NCI-H510A (cell line): ENCODE measurements around the gene SCNN1A.

Experiments
- DNase-seq: peaks from one replicate; lab custom pipeline; 2025; lab: John Stamatoyannopoulos, UW

SCNN1A gene

DNA sequence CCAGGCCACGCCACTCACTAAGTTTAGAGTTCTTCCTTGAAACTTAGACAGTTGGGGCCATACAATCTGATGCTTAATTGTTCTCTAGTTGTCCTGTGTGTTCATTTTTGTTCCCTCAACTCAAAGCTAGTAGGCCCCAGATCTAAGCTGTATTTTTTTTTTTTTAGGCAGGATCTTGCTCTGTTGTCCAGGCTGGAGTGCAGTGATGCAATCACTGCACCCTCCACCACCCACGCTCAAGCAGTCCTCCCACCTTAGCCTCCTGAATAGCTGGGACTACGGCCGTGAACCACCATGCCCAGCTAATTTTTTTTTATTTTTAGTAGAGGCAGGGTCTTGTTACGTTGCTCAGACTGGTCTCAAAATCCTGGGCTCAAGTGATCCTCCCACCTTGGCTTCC lies 41.0 kb downstream of the SCNN1A start:
- no peak for DNase-seq

DNA sequence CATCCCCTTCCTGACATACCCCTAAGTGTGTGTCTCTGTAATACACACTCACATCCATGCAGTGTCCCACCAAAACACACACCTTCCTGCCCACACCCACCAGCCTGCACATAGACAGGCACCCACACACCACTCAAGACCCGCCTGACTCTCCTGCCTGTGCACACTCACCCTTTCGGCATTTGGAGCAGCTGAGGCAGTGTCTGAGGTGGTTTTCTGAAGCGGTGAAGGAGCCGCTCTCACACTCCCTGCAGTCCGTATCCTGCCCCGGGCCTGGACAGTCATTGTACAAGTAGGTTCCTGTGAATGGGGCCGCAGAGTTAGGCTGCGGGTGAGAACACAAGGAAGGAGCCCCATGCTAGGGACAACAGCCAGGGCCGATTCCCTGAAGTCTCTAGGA lies 41.8 kb downstream of the SCNN1A start:
- DNase-seq = no peak

DNA sequence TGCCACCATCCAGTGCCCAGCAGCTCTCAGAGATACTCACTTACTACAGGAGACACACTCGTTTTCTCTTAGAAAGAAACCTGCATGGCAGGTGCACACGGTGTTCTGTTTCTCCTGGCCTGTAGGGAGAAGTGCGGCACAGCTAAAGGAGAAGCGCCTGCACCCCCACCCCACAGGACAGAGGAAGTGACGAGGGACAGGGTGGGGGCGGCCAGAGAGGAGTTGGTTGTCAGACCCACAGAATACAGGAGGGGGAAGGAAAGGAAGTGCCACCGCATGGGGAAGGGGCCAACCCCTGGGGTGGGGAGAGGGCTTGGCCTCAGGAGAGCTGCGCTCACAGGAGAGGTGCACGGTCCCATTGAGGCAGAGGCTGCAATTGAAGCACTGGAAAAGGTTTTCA lies 42.3 kb downstream of the SCNN1A start:
- DNase-seq = no peak

DNA sequence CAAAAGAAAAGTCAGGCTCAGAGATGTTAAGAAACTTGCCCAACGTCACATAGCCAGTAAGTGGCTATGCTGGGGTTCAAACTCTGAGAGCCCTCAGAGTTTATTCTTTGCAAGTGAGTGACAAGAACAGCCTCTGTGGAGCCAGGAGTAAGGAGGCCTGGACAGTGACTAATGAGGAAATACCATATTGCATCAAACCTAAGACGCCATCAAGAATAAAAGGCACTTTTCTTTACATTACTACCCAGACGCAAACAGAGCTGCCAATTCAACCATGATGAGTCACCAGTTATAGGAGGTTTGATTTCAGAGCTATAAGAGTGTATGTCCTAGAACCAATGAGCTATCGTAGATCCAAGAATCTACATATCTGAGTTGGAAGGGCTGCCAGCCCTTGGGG lies 42.9 kb downstream of the SCNN1A start:
- DNase-seq = no peak

DNA sequence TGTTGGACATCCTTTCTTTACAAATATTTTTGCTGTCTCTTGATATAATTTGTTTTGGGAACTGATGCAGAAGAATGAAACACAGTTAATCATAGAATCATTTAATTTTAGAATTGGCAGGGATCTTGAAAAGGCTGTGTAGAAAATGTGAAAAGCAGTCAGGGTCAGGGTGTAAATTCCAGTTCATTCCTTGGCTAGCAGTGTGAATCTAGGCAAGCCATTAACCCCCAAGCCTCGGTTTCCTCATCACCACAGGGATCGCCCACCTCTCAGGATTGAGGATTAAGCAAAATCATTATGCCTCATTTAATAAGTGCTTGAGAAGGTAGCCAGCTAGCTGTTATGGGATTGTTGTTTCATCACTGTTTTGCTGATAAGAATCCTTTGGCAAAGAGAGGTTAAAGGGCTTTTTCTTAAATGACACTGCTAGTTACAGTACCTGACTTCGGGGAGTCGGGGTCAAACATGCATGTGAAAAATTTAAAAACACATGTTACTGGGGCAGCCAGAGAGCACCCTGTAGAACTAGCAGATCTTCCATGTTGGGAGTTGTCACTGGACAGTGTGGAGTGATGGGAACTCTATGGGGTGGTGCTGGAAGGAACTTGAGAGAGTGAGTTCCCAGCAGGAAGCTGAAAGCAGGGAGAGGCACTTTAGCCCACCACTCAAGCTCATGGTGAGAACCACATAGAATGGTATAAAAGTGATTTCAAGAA lies 44.2 kb downstream of the SCNN1A start:
- DNase-seq = no peak

DNA sequence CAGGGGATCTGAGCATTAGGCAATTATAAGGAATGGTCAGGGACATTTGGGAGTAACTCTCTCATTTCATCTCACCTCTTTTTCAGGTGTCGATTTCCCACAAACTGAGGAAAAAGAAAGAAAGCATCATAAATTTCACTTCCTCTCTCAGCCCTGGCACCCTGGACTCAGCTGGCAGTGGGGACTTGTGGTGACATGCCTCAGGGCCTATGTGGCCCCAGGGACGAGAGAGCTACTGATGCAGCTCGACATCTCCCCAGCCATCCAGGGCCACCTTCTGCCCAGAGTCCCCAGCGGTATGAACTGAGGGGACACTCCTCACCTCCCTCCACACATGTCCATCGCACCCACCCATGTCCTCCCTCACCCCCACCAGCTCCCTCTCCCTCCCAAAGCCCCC lies 45.2 kb downstream of the SCNN1A start:
- DNase-seq = no peak

DNA sequence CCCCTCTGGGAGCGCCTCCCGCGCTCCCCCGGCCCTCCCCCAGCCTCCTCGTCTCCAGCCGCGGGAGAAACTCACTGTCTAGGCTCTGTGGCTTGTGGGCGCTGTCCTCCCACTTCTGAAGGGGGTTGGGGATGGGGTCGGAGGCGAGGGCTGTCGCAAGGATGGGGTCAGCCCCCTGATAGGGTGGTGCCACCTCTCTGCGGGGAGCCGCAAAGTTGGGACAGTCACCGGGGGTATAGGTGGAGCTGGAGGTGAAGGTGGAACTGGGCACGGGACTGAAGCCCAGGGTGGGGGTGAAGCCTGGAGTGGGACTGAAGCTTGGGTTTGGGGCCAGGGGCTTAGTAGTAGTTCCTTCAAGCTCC lies 45.7 kb downstream of the SCNN1A start:
- no peak for DNase-seq

DNA sequence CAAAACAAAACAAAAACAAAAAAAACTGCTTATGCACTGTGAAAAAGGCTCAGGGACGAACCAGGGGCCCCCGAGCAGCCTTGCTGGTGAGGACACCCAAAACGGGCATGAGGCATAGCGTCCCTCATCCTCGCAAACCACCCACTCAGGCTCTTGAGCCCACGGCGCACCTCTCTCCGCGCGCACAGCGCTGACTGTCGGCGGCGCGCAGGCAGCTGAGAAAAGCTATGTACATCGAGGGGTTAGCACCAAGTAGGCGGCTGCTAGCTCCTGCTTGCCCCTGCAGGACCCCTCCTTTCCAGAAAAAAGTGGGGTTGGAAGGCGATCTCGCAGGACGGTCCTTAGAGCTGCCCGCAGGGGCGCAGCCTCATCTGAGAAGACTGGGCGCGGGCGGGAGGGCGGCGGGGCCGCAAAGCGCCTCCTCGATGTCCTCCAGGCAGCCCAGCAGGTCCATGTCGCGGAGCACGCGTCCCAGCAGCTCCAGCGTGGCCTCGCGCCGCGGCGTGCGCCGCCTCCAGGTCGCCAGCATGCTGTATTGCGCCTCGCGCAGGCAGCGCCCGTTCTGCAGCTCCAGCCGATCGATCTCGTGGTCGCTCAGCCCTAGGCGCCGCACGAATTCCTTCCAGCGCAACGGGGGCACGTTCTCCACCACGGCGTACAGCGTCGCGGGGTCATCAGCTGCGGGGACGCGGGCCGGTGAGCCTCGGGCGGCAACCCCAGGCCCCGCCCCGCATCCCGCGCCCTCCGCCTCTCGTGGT lies 46.2 kb downstream of the SCNN1A start:
- no peak for DNase-seq

DNA sequence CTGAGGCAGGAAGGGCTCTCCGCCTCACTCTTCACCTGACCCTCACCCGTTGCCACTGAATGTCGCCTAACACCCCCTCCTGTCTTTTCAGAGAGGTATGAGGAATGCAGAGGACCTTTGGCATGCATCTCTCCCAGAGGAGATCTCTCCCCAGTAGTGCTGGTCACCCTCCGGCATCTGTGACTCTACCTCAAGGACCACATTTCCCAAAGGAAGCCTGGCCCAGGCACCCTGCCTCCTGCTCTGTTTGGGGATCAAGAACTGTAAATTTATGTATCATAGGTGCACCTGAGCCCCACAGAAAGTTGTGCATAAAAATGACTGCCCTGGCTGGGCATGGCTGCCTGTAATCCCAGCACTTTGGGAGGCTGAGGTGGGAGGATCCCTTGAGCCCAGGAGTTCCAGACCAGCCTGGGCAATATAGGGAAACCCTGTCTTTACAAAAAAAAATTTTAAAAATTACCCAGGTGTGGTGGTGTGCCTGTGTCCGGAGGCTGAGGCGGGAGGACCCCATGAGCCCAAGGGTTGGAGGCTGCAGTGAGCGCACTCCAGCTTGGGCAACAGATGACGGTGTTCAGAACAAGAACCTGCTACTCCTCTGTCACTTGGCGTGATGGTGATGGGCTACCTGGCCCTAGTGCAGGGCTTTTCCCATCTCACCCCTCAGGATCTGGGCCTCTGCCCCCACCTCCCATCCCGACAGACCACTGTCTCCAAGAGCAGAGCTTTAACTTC lies 47.2 kb downstream of the SCNN1A start:
- DNase-seq = no peak

DNA sequence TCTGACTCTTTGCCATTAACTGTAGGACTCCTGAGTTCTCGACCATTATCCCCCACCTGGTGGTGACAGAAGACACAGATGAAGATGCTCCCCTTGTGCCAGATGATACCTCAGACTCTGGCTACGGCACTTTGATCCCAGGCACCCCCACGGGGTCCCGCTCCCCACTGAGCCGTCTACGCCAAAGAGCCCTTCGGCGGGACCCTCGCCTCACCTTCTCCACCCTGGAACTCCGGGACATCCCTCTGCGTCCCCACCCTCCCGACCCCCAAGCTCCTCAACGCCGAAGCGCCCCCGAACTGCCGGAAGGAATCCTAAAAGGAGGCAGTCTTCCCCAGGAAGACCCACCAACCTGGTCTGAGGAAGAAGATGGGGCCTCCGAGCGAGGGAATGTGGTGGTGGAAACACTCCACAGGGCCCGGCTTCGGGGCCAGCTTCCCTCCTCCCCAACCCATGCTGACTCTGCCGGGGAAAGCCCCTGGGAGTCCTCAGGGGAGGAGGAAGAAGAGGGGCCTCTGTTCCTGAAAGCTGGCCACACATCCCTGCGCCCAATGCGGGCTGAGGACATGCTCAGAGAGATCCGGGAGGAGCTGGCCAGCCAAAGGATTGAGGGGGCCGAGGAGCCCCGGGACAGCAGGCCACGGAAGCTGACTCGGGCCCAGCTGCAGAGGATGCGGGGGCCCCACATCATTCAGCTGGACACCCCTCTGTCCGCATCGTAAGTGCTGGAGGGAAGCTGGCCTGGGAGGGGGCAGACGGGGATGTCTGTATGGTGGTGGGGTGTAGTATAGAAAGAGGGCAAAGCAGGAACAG lies 47.9 kb downstream of the SCNN1A start:
- DNase-seq = no peak

DNA sequence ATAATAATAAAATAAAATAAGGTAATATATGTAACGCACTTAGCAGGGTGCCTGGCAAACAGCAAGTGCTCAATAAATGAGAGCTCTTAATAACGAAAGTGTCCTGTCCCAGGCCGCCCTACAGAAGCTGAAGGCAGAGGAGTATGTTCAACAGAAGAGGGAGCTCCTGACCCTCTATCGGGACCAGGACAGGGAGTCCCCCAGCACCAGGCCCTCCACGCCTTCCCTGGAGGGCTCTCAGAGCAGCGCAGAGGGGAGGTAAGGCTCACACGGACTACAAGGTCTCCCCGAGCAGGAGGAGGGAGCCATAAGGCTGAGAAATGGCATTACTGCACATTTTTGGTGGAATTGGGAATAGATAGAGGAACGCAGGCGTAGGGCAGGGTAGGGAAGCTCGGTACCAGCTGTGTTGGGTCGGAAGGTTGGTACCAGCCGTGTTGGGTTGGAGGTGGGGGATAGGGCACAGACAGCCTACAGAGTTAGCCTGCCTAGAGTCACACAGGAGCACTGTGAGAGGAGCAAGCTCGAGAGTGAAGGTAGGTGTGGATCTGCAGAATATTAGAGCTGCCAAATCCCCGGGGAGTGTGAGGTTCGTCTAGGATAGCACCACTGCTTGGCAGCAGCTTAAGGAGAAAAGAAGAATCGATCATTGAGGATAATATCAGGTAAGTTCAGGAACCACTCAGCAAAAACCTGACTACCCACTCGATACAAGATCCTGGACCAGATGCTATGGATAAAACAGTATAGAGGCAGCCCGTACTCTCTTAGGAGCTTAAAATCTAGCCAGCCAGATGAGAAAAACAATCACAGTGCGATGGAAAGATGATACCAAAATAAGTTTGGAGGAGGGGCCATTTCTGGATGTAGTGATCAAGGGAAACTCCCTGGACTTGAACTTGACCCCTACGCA lies 48.8 kb downstream of the SCNN1A start:
- no peak for DNase-seq

DNA sequence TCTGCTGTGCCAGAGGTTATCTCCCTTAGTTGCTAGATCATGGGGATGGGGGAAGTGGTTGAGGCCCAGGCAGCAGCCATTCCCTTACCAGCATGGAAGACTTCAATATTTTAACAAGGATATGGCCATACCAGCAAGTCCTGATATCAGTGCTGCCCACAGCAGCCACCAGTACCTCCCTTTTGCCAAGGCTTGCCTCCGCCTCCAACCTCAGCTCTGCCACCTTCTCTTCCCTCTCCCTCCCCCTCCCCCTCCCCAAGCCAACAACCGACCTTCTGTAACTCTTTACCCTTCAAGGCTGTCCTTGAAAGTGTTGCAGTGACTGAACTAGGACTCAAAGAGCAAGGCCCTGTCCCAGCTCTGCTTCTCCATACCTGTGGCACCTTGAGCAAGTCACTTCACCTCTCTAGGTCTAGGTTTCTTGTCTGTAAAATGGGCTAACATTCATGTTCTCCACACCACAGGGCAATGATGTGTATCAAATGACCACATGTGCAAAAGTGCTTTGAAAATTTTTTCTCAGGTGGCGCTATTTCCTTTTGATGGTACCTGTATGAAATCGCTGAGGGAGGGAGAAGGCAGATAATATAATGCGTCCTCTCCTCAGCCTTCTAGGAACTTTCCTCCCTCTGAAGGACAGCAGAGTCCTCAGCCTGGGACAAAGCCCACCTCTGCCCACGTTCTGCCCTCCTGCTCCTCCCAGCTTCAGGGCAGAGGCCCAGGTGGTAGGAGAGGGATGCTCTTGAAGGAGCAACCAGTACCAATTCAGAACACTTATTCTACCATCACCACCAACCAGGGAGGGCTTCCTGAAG lies 50.2 kb downstream of the SCNN1A start:
- no peak for DNase-seq

DNA sequence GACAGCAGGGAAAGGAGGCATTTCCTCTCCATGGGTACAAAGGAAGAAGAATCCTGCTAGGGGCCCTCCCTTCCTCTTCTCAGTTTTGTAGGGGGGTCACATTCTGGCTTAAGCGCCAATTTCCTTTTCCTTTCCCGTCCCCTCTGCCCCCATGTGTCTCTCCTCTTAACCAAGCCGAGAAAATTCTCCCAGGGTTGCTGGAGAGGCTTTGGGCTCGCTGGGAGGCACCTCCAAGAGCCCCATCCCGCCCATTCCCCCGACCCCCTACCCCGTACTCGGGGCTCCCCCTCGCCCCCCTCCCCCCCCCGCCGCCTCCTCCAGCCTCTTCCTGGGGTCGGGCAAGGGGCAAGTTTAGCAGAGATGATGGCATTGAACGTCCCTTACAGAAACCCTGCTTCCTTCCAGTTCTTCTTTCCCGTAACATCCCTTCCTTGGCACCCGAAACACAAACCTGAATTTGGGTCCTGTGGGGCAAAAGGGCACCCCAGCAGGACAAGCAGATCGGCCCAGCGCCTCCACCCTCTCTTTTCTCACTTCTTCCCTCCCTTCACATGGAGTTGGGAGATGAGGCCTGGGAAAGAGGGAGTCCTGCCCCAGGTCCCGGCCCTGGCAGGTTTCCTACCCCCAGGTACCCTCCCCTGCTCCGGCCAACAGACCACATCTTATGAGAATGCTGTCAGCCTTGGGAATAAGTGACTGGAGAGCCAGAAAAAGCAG lies 51.2 kb downstream of the SCNN1A start:
- no peak for DNase-seq

DNA sequence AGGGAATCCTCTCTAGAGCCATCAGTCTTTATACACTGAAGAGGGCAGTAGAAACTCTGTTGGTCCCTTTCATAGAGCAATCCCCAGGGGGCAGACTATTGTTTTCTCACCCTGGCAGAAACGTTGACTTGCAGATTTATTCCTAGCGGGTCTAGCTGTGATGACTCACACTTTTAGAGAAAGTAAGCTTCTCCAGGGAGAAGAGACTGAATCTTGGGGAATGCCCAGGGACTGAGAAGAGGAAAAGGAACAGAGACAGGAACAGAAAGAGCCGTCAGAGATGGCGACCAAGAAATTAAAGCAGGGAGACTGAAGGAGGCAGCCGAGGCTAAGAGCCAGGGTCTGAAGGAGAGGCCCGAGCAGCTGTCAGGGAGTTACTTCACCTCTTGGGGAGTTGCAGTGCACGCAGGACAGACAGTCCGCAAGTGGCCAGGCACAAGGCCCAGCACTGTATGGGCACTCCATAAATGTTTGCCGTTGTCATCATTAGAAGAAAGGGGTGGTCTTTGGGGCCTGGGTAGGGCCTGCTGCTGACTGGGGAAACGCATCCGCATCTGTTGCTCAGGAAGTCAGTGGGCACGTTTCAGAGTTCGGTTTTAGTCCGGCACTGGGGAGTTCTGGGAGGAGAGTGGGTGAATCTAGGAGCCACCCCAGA lies 51.9 kb downstream of the SCNN1A start:
- no peak for DNase-seq

DNA sequence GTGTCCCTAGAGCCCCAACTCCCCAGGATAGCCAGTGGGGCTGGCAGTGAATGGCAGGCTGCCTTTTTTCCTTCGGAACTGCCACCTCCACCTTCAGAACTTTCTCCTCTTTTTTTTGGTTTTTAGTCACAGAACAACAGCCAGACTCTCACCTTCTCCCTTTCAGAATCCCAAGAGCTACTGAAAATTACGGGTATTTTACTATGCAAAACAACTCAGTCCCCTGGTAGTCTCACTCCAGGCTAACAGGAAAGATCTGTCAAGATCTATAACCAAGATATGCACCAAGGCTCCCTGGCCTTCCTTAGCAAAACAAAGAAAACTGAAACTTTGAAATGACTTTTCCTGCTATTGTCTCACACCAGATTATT lies 52.4 kb downstream of the SCNN1A start:
- DNase-seq = no peak

DNA sequence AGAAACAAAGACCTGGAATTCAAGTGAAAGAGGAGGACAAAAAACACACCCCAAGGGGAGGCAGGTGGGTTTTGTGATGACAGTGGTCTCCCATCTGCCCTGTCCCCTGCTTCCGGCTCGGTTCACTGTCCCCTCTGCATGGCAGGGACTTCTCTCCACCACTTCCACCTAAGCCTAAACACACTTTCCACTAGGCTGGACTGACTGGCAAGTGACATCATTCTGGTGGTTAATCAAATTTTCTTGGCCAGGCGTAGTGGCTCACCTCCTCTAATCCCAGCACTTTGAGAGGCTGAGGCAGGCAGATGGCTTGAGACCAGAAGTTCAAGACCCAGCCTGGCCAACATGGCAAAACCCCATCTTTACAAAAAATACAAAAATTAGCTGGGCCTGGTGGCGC lies 53.0 kb downstream of the SCNN1A start:
- no peak for DNase-seq

DNA sequence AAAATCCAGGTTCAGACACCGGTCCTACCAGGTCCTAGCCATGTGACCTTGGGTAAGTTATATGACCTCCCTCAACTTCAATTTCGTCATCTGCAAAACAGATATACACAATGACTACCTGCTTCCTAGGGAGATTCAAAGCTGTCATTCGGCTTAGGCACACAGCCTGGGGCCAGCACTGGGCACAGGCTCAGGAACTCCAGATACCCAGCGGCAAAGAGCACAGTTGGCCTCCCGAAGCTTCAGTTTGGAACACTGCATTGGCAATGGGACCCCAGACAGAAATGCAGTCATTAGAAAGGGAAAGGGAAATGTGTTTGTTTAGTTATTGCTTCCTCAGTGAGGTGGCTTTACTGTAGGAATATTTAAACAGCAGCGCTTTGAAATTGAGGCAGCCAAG lies 53.5 kb downstream of the SCNN1A start:
- DNase-seq = no peak

DNA sequence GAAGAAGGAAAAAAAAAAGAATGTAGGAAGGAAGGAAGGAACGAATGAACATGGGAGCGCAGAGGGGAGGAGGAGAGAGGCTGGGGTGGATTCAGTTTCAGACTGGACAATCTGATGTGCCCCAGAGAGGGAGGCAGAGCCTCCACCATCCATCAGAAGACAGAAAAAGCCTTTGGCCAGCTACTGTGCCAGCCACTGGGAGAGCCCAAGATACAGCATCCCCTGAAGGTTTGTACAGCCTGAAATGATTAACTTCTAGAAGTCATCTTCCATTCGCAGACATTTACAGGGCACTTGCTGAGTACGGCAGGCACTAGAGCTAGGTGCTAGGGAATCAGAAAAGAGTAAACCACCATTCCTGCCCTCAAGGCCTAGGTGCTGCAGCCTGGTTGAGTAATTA lies 55.9 kb downstream of the SCNN1A start:
- DNase-seq = no peak

DNA sequence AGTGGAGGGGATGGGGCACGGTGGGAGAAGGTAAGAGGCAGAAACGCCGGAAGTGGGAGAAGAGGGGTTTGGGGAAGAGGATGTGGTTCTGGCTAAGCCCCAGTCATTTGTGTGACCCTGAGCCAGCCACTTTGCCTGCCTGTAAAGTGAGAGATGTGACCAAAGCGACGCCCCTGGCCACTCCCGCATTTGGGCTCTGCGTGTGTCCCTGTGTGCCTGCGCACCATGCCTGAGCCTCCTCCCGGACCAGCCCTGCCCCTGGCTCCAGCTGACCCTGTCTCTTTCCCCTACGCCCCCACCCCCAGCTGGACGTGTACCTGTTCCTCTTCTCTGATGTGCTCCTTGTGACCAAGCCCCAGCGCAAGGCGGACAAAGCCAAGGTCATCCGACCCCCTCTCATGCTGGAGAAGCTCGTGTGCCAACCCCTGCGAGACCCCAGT lies 56.9 kb downstream of the SCNN1A start:
- DNase-seq = no peak
